Ishikawa (cell line): ENCODE data around the gene MAP7.

Experiments used
- CEBPB ChIP-seq: IDR thresholded peaks from 2 replicates; pipeline ENCODE4 v1.6.1; 2012
- CREB1 ChIP-seq: IDR thresholded peaks from 2 replicates; pipeline ENCODE4 v1.6.1; 2012; ENCODE audit warnings: low read depth
- EGR1 ChIP-seq: IDR thresholded peaks from 2 replicates; pipeline ENCODE4 v1.6.1; 2012
- EP300 ChIP-seq: IDR thresholded peaks from 2 replicates; pipeline ENCODE4 v1.6.1; 2012; ENCODE audit warnings: borderline replicate concordance
- FOXM1 ChIP-seq: IDR thresholded peaks from 2 replicates; pipeline ENCODE4 v1.6.1; 2012; ENCODE audit warnings: low read depth, borderline replicate concordance
- NFIC ChIP-seq: IDR thresholded peaks from 2 replicates; pipeline ENCODE4 v1.6.1; 2012
- RAD21 ChIP-seq: IDR thresholded peaks from 2 replicates; pipeline ENCODE4 v1.6.1; 2012; ENCODE audit warnings: low read depth
- TAF1 ChIP-seq: IDR thresholded peaks from 2 replicates; pipeline ENCODE4 v1.6.1; 2012; ENCODE audit warnings: low read depth, mild to moderate bottlenecking
- TCF12 ChIP-seq: IDR thresholded peaks from 2 replicates; pipeline ENCODE4 v1.6.1; 2012; ENCODE audit warnings: low read depth
- TEAD4 ChIP-seq: IDR thresholded peaks from 2 replicates; pipeline ENCODE4 v1.6.1; 2012
- YY1 ChIP-seq: IDR thresholded peaks from 2 replicates; pipeline ENCODE4 v1.6.1; 2012; ENCODE audit warnings: low read depth
- ZBTB7A ChIP-seq: IDR thresholded peaks from 2 replicates; pipeline ENCODE4 v1.6.1; 2012; ENCODE audit warnings: low read depth
- TF ChIP-seq, protein P1 (sequence below): IDR thresholded peaks from 2 replicates; pipeline ENCODE4 v1.6.1; 2012; ENCODE audit warnings: low read depth, mild to moderate bottlenecking
- TF ChIP-seq, protein P2 (sequence below): IDR thresholded peaks from 2 replicates; pipeline ENCODE4 v1.6.1; 2012
- TF ChIP-seq, protein P3 (sequence below): IDR thresholded peaks from 2 replicates; pipeline ENCODE4 v1.6.1; 2012

The MAP7 gene

DNA sequence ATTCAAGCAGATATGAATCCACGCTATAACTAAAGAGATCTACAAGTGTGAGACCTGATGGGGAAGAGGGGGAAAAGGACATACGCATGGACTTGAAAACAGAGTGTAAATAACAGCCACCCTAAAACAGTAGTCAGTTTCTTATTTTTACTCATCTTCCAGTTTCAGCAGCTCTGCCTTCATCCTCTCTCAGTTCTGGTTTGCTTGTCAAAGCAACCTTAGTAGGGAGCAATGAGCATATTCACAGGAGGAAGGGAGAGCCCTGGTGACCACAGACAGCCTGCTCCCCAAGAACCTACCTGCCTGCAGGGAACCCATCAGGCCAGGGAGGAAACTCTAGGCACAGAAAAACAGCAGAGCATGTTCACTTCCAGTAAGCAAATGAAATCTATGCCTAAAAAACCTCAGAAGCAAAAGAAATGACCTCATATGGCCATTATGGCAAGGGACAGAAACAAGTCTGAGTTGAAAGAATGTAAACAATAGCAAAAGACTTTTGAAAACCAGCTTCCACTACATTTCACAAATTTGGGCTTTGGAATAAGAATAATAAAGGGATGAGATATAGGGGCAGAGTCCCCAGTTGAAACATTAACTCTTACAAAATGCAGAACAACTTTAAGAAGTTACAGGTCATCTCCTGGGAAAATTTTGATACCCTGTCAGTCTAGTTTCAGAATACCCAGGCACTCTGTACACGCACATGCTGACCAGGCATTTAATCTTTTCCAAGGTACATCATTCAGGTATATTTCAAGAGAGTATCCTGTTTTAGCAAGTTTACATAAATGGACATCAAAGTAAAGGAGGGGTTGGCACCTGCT is 139.8 kb downstream of the MAP7 start:
- TF ChIP-seq EP300: no peak
- no peak for TF ChIP-seq TAF1
- no peak for TF ChIP-seq CEBPB
- TF ChIP-seq EGR1: no peak
- TF ChIP-seq, protein P1, sequence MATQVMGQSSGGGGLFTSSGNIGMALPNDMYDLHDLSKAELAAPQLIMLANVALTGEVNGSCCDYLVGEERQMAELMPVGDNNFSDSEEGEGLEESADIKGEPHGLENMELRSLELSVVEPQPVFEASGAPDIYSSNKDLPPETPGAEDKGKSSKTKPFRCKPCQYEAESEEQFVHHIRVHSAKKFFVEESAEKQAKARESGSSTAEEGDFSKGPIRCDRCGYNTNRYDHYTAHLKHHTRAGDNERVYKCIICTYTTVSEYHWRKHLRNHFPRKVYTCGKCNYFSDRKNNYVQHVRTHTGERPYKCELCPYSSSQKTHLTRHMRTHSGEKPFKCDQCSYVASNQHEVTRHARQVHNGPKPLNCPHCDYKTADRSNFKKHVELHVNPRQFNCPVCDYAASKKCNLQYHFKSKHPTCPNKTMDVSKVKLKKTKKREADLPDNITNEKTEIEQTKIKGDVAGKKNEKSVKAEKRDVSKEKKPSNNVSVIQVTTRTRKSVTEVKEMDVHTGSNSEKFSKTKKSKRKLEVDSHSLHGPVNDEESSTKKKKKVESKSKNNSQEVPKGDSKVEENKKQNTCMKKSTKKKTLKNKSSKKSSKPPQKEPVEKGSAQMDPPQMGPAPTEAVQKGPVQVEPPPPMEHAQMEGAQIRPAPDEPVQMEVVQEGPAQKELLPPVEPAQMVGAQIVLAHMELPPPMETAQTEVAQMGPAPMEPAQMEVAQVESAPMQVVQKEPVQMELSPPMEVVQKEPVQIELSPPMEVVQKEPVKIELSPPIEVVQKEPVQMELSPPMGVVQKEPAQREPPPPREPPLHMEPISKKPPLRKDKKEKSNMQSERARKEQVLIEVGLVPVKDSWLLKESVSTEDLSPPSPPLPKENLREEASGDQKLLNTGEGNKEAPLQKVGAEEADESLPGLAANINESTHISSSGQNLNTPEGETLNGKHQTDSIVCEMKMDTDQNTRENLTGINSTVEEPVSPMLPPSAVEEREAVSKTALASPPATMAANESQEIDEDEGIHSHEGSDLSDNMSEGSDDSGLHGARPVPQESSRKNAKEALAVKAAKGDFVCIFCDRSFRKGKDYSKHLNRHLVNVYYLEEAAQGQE: no peak
- no peak for TF ChIP-seq TEAD4
- TF ChIP-seq, protein P2, sequence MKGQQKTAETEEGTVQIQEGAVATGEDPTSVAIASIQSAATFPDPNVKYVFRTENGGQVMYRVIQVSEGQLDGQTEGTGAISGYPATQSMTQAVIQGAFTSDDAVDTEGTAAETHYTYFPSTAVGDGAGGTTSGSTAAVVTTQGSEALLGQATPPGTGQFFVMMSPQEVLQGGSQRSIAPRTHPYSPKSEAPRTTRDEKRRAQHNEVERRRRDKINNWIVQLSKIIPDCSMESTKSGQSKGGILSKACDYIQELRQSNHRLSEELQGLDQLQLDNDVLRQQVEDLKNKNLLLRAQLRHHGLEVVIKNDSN: no peak
- TF ChIP-seq TCF12: no peak
- TF ChIP-seq ZBTB7A: no peak
- no peak for TF ChIP-seq FOXM1
- TF ChIP-seq RAD21: no peak
- TF ChIP-seq NFIC: no peak
- TF ChIP-seq YY1: no peak
- TF ChIP-seq, protein P3, sequence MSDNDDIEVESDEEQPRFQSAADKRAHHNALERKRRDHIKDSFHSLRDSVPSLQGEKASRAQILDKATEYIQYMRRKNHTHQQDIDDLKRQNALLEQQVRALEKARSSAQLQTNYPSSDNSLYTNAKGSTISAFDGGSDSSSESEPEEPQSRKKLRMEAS: no peak
- TF ChIP-seq CREB1: no peak

DNA sequence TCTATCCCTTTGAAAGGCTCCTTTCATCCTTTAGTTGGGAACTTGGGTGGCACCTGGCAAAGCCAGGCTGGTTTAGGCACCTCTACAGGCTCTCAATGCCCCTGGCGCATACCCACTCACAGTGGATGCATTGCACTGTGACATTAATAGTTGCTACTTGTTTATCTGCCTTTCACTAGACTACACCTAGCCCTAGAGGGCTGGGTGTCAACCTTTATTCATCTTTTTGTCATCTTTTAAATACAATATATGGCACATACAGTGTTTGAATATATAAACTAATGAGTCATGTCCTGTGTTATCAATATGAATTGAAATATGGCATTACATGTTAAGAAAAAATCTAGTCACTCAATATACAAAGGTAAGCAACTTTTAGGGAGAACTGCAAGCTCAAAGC is 140.6 kb downstream of the MAP7 start:
- no peak for TF ChIP-seq EGR1
- TF ChIP-seq TAF1: no peak
- TF ChIP-seq FOXM1: no peak
- TF ChIP-seq TEAD4: no peak
- TF ChIP-seq TCF12: no peak
- TF ChIP-seq NFIC: no peak
- TF ChIP-seq, protein P2: no peak

DNA sequence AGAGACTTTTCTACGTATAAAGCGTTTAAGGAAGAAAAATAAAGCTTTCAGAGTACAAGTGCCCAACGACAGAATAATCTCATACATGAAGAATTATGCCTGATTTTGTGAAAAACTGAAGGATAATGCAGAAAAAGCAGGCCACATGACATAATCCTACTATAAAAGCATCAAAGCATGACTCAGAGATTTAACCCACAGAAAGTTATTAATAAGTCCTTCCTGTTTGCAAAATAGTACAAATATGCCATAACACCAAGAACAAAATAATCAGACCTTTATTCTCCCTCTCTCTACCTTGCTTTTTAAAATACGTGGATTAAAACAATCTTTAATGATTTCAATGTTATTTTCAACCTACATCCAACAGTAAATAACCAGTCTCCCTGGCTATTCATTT is 142.0 kb downstream of the MAP7 start:
- TF ChIP-seq YY1 (no peak), TAF1 (no peak), TCF12 (no peak), TEAD4 (no peak), FOXM1 (no peak), EP300 (no peak), CREB1 (no peak), EGR1 (no peak), ZBTB7A (no peak), CEBPB (no peak), RAD21 (no peak), NFIC (no peak)
- TF ChIP-seq, protein P2: no peak
- TF ChIP-seq, protein P3: no peak
- TF ChIP-seq, protein P1: no peak

DNA sequence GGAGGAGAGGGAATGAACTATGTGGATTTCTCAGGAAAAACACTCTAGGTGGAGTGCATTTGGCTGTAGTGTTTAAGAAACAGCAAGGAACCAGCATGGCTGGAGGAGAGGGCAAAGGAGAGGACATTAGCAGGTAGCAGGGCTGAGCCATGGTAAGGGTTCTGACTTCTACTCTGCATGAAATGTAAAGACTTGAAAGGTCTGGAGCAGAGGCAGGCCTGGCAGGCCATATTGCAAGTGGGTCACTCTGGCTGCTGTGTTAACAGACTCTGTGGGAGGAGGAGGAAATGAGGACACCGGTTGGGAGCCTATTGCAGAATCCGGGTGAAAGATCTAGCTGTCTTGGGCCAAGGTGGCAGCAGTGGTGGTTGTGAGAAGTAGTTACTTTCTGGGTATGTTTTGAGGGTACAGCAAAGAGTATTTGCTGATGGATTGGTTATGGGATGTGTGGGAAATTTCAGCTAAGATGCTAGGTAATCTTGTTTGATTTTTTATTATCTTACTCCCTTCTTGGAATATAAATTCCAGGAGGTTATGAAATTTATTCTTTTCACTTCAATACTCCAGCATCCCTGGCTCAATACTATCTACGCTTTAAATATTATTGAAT is 144.7 kb downstream of the MAP7 start:
- TF ChIP-seq TEAD4 (no peak), EGR1 (no peak), EP300 (no peak), ZBTB7A (no peak), CREB1 (no peak), FOXM1 (no peak), YY1 (no peak), TCF12 (no peak), RAD21 (no peak), CEBPB (no peak), TAF1 (no peak), NFIC (no peak)
- TF ChIP-seq, protein P2: no peak
- TF ChIP-seq, protein P3: no peak
- TF ChIP-seq, protein P1: no peak
